Measurements from ENCODE around the gene ARID5B.

The ARID5B gene

GRCh38 chr10:62029401-62029800 lies 127.9 kb downstream of the ARID5B start:
- Histone ChIP-seq H3K36me3 (no peaks in the 10 kb centered on the region), H3K27ac (no peak overlapping the region), H3K4me3 (ENCODE audit: low read depth, low read length) (no peak overlapping the region), H3K9me3 (ENCODE audit: severe bottlenecking) (no peaks in the 10 kb centered on the region), H3K27me3 (ENCODE audit: insufficient read depth, low read depth, severe bottlenecking) (no peaks in the 10 kb centered on the region)
- DNase-seq, result no peak
- no peak for TF ChIP-seq CTCF (IDR thresholded peaks at IDR 0.05; ENCODE audit: low read depth, low read length)

GRCh38 chr10:62031507-62031906 lies 130.0 kb downstream of the ARID5B start:
- no peaks in the 10 kb centered on the region for H3K27me3 ChIP-seq (ENCODE audit: insufficient read depth, low read depth, severe bottlenecking)
- H3K9me3 ChIP-seq (ENCODE audit: severe bottlenecking), result no peaks in the 10 kb centered on the region
- no peak for TF ChIP-seq CTCF (IDR thresholded peaks at IDR 0.05; ENCODE audit: low read depth, low read length)
- no peak overlapping the region for H3K4me3 ChIP-seq (ENCODE audit: low read depth, low read length)
- H3K27ac ChIP-seq, result no peak overlapping the region
- no peak for DNase-seq
- H3K36me3 ChIP-seq, result no peaks in the 10 kb centered on the region

GRCh38 chr10:62033125-62033524 lies 131.6 kb downstream of the ARID5B start:
- Histone ChIP-seq H3K27me3 (ENCODE audit: insufficient read depth, low read depth, severe bottlenecking) (no peaks in the 10 kb centered on the region), H3K27ac (no peak overlapping the region), H3K36me3 (no peaks in the 10 kb centered on the region), H3K4me3 (ENCODE audit: low read depth, low read length) (no peak overlapping the region), H3K9me3 (ENCODE audit: severe bottlenecking) (no peaks in the 10 kb centered on the region)
- DNase-seq, result no peak
- TF ChIP-seq CTCF (IDR thresholded peaks at IDR 0.05; ENCODE audit: low read depth, low read length), result no peak

- no peaks in the 10 kb centered on the region for H3K27me3 ChIP-seq (ENCODE audit: insufficient read depth, low read depth, severe bottlenecking)
- no peak overlapping the region for H3K4me3 ChIP-seq (ENCODE audit: low read depth, low read length)
- no peak for DNase-seq
- no peak for TF ChIP-seq CTCF (IDR thresholded peaks at IDR 0.05; ENCODE audit: low read depth, low read length)
- H3K27ac ChIP-seq, result no peak overlapping the region
- H3K36me3 ChIP-seq, result no peaks in the 10 kb centered on the region
- no peaks in the 10 kb centered on the region for H3K9me3 ChIP-seq (ENCODE audit: severe bottlenecking)
Measured at GRCh38 chr10:62034096-62034640, 132.7 kb downstream of the ARID5B start.

GRCh38 chr10:62036186-62037081 lies 134.9 kb downstream of the ARID5B start:
- Histone ChIP-seq H3K27ac (no peak overlapping the region), H3K27me3 (ENCODE audit: insufficient read depth, low read depth, severe bottlenecking) (no peaks in the 10 kb centered on the region), H3K4me3 (ENCODE audit: low read depth, low read length) (no peak overlapping the region), H3K9me3 (ENCODE audit: severe bottlenecking) (no peaks in the 10 kb centered on the region), H3K36me3 (no peaks in the 10 kb centered on the region)
- no peak for TF ChIP-seq CTCF (IDR thresholded peaks at IDR 0.05; ENCODE audit: low read depth, low read length)
- no peak for DNase-seq

Data from WERI-Rb-1 (cell line).